Ascending aorta (tissue), 2 donors: ENCODE results near the gene GPR155. TPM values are rescaled to one million over a fixed set of nuclear protein-coding genes. Genes with fewer than 3 reads are reported as not detected.
"Not testable (repeated sequence)": the region's sequence is repeated elsewhere in the genome, so short reads cannot be mapped to it uniquely, and the experiment has no call there.

Experiments
- DNase-seq, 2 donors: peaks; one replicate each; pipeline ENCODE4 v3.0.0-alpha.2; 2019; ENCODE audit warnings: low spot score in 2 of 2
- H3K27ac ChIP-seq, 2 donors: fragments of 200-600 bp; sonication (generic); one replicate each; pipeline ENCODE4 v1.5.1; 2016 to 2017; ENCODE audit warnings: mild to moderate bottlenecking in 1 of 2
- H3K27me3 ChIP-seq: fragments of 200-600 bp; sonication (generic); one replicate; pipeline ENCODE4 v1.5.1; 2017
- H3K36me3 ChIP-seq, 2 donors: fragments of 200-600 bp; sonication (generic); one replicate each; pipeline ENCODE4 v1.5.1; 2016
- H3K4me1 ChIP-seq, 2 donors: fragments of 200-600 bp; sonication (generic); one replicate each; pipeline ENCODE4 v1.5.1; 2016 to 2017; ENCODE audit warnings: mild to moderate bottlenecking in 1 of 2
- H3K4me3 ChIP-seq, 2 donors: fragments of 200-600 bp; sonication (generic); one replicate each; pipeline ENCODE4 v1.5.1; 2016 to 2017; ENCODE audit warnings: mild to moderate bottlenecking in 1 of 2
- H3K9me3 ChIP-seq, 2 donors: fragments of 200-600 bp; sonication (generic); one replicate each; pipeline ENCODE4 v1.5.1; 2016
- intact Hi-C: fragments of 100-400 bp; cut with DNase I; formaldehyde crosslinking; loops from one replicate; pipeline ENCODE4 v1.15.1; 2023
- total RNA-seq: library from RNA; depleted of rRNA; stranded (reverse); fragments of >200 nt; gene quantifications from one replicate; pipeline ENCODE4 v1.1.0, GENCODE V29; 2016
- TF ChIP-seq, protein P1 (sequence below), 3 experiments: fragments of 200-600 bp in 2 of 3; fragments of 450-650 bp in 1 of 3; sonication (generic) in 2 of 3; IDR thresholded peaks; one replicate each; pipeline ENCODE4 v1.5.1; 2016 to 2019; ENCODE audit warnings: antibody characterized with exemption in 3 of 3, mild to moderate bottlenecking in 1 of 3, moderate library complexity in 1 of 3

Gene GPR155
- total RNA-seq, 1 donor from 2014 or later: 1.8 TPM

GRCh38 chr2:174436351-174436750, 50.5 kb downstream of the GPR155 start:
- TF ChIP-seq, protein P1, sequence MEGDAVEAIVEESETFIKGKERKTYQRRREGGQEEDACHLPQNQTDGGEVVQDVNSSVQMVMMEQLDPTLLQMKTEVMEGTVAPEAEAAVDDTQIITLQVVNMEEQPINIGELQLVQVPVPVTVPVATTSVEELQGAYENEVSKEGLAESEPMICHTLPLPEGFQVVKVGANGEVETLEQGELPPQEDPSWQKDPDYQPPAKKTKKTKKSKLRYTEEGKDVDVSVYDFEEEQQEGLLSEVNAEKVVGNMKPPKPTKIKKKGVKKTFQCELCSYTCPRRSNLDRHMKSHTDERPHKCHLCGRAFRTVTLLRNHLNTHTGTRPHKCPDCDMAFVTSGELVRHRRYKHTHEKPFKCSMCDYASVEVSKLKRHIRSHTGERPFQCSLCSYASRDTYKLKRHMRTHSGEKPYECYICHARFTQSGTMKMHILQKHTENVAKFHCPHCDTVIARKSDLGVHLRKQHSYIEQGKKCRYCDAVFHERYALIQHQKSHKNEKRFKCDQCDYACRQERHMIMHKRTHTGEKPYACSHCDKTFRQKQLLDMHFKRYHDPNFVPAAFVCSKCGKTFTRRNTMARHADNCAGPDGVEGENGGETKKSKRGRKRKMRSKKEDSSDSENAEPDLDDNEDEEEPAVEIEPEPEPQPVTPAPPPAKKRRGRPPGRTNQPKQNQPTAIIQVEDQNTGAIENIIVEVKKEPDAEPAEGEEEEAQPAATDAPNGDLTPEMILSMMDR (IDR thresholded peaks at IDR 0.05): no peak
- no peaks in the 10 kb centered on the region for H3K27me3 ChIP-seq
- no peak overlapping the region for H3K4me3 ChIP-seq
- no peak for DNase-seq
- intact Hi-C loops: no loop called here
- peaks cover 0 to 2% of the 10 kb centered on the region in 2 donors for H3K4me1 ChIP-seq
- no peaks in the 10 kb centered on the region for H3K36me3 ChIP-seq
- no peaks in the 10 kb centered on the region for H3K9me3 ChIP-seq
- H3K27ac ChIP-seq: no peak overlapping the region

DNA sequence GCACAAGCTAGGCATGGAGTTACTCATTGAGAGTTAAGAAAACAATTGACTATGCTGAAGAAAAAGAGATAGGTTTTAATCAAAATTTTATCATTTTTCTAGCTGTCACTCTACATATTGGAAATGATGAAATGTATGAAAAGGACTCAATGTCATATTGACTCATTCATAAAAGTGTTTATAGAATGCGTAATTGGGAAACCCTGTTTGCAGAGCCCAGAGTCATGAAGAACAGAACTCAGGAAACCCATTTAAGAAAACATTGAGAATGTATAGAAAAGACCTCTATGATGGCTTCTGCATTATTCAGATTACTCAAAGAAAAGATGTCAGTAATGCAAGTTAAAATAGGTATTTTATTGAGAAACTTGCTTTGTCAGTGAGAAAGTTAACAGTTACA, 54.9 kb downstream of the GPR155 start:
- no peak for DNase-seq
- Histone ChIP-seq H3K36me3 (no peaks in the 10 kb centered on the region), H3K4me1 (no peaks in the 10 kb centered on the region), H3K4me3 (no peak overlapping the region), H3K9me3 (no peaks in the 10 kb centered on the region), H3K27ac (no peak overlapping the region), H3K27me3 (no peaks in the 10 kb centered on the region)
- intact Hi-C loops: no loop called here
- TF ChIP-seq, protein P1 (IDR thresholded peaks at IDR 0.05): no peak

DNA sequence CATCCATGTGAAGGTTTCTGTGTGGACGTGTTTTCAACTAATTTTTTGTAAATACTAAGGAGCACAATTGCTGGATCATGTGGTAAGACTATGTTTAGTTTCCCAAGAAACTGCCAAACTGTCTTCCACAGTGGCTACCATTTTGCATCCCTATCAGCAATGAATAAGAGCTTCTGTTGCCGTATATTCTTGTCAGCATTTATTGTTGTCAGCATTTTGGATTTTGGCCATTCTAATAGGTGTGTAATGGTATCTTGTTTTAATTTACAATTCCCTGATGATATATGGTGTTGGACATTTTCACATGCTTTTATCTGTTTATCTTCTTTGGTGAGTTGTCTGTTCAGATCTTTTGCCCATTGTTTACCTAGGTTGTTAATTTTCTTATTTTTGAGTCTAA, 56.8 kb downstream of the GPR155 start:
- H3K9me3 ChIP-seq: no peaks in the 10 kb centered on the region
- no peaks in the 10 kb centered on the region for H3K4me1 ChIP-seq
- no peak for DNase-seq
- H3K27me3 ChIP-seq: no peaks in the 10 kb centered on the region
- TF ChIP-seq, protein P1 (IDR thresholded peaks at IDR 0.05): no peak
- intact Hi-C loops: no loop called here
- no peak overlapping the region for H3K27ac ChIP-seq
- H3K36me3 ChIP-seq: peaks cover 0 to 3% of the 10 kb centered on the region in 2 donors
- H3K4me3 ChIP-seq: no peak overlapping the region

GRCh38 chr2:174428214-174428613, 58.6 kb downstream of the GPR155 start:
- H3K4me1 ChIP-seq: no peaks in the 10 kb centered on the region
- H3K36me3 ChIP-seq: peaks cover 0 to 8% of the 10 kb centered on the region in 2 donors
- no peak overlapping the region for H3K27ac ChIP-seq
- H3K9me3 ChIP-seq: no peaks in the 10 kb centered on the region
- no peaks in the 10 kb centered on the region for H3K27me3 ChIP-seq
- TF ChIP-seq, protein P1 (IDR thresholded peaks at IDR 0.05): no peak
- DNase-seq: no peak
- intact Hi-C loops: no loop called here
- no peak overlapping the region for H3K4me3 ChIP-seq

GRCh38 chr2:174412256-174412655, 74.6 kb downstream of the GPR155 start:
- TF ChIP-seq, protein P1 (IDR thresholded peaks at IDR 0.05): no peak
- intact Hi-C loops: no loop called here
- DNase-seq: no peak
- no peak overlapping the region for H3K27ac ChIP-seq
- H3K36me3 ChIP-seq: peaks cover 2 to 15% of the 10 kb centered on the region in 2 donors
- no peaks in the 10 kb centered on the region for H3K27me3 ChIP-seq
- H3K9me3 ChIP-seq: no peaks in the 10 kb centered on the region
- H3K4me3 ChIP-seq: no peak overlapping the region
- H3K4me1 ChIP-seq: no peaks in the 10 kb centered on the region

DNA sequence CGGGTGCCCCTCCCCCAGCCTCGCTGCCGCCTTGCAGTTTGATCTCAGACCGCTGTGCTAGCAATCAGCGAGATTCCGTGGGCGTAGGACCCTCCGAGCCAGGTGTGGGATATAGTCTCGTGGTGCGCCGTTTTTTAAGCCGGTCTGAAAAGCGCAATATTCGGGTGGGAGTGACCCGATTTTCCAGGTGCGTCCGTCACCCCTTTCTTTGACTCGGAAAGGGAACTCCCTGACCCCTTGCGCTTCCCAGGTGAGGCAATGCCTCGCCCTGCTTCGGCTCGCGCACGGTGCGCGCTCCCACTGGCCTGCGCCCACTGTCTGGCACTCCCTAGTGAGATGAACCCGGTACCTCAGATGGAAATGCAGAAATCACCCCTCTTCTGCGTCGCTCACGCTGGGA, 76.8 kb downstream of the GPR155 start:
- intact Hi-C loops, H3K9me3 ChIP-seq, DNase-seq, H3K27ac ChIP-seq, H3K27me3 ChIP-seq, H3K4me3 ChIP-seq, H3K4me1 ChIP-seq: not testable (repeated sequence)
- peaks cover 2 to 14% of the 10 kb centered on the region in 2 donors for H3K36me3 ChIP-seq
